Heart left ventricle (tissue), 13 donors: Measurements from ENCODE around the gene RASSF5.

ENCODE experiments used
- POLR2A ChIP-seq, 2 donors: fragments of 450-650 bp; IDR thresholded peaks; one replicate each; pipeline ENCODE4 v1.6.1; 2017; ENCODE audit warnings: antibody characterized with exemption in 2 of 2, mild to moderate bottlenecking in 2 of 2, moderate library complexity in 2 of 2
- TF ChIP-seq, protein P1 (sequence below), 12 donors: fragments of 200-600 bp; sonication (generic) in 4 of 12; IDR thresholded peaks; one replicate each; pipeline versions ENCODE4 v1.5.0 to v1.8.0; 2018 to 2022; ENCODE audit warnings: antibody characterized with exemption in 12 of 12, mild to moderate bottlenecking in 5 of 12
- donor health status: ischemic (EF 13 %, LVEDD 7.1; RV severe dilation, severe dysfunction).
- donor health status: DM: no; HTN: yes; CAD: no.
- donor health status: DM: no; HTN: no; CAD: no.
- donor health status: ischemic (EF 25% LVEDD 6.9; RV normal size, moderate dysfunction).
- donor health status: ischemic (EF 25% LVEDD 5.7; RV mildly dilated, moderate dysfunction).
- donor health status: ischemic (EF 35%, LVEDD 5.7; RV mildly dilated, moderate dysfunction).
- donor health status: nonischemic (EF 11% LVEDD 7.7; RV severe dilation, severe dysfunction).
- donor health status: DM: yes; HTN: yes; CAD: no.
- donor health status: PGD.
- donor health status: ischemic (EF 29% LVEDD 5.4; RV normal size, mild dysfunction).
- donor health status: nonischemic (EF 23%, LVEDD 6.1; RV moderate dilation, normal function).

DNA sequence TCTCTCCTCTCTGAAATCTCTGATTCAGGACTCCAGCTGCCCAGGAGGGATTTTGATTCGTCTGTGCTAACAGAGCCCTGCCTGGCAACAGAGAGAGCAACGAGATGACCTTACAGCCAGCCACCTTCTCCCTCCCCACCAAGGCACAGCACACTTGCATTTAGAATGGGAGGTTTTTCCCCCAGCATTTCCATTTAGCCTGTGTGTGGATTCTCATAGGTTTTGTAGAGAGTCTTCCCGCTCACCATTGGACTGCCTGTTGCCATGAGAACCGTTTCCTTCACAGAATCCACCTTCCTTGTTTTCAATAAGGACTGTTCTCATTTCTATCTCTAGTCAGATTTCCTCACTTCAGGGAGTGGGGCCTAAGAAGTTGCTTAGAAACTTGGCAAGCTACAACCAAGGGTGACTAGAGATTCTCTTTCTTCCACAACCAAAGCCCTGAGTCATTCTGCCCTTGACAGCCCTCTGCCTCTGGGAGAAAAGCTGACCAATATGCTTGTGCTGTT is 42.8 kb upstream of the RASSF5 start:
- TF ChIP-seq, protein P1, sequence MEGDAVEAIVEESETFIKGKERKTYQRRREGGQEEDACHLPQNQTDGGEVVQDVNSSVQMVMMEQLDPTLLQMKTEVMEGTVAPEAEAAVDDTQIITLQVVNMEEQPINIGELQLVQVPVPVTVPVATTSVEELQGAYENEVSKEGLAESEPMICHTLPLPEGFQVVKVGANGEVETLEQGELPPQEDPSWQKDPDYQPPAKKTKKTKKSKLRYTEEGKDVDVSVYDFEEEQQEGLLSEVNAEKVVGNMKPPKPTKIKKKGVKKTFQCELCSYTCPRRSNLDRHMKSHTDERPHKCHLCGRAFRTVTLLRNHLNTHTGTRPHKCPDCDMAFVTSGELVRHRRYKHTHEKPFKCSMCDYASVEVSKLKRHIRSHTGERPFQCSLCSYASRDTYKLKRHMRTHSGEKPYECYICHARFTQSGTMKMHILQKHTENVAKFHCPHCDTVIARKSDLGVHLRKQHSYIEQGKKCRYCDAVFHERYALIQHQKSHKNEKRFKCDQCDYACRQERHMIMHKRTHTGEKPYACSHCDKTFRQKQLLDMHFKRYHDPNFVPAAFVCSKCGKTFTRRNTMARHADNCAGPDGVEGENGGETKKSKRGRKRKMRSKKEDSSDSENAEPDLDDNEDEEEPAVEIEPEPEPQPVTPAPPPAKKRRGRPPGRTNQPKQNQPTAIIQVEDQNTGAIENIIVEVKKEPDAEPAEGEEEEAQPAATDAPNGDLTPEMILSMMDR (IDR thresholded peaks at IDR 0.05) = no peak
- no peak for TF ChIP-seq POLR2A (IDR thresholded peaks at IDR 0.05)
